Natural killer cell treated with Interleukin-12 subunit alpha and Interleukin-12 subunit beta and Interleukin-15 and Interleukin-18, amount 100 ng/mL, for 72 hours (primary cell): Measurements from ENCODE around the gene NADK. TPM values are rescaled to one million over a fixed set of nuclear protein-coding genes. Genes with fewer than 3 reads are reported as not detected.
A peak's percentile ranks its signal among the peaks of the same experiment; 100 is the strongest.
"Not testable (repeated sequence)": the region's sequence is repeated elsewhere in the genome, so short reads cannot be mapped to it uniquely, and the experiment has no call there.

Experiments used
- ATAC-seq, 2 donors: fragments of 150-1000 bp; cut with Tn5 transposase in 1 of 2; sonication (Bioruptor Pico), chemical (Tn5 transposase) in 1 of 2; 2 replicates each; pipeline ENCODE4 v1.10.0; 2021
- DNase-seq: peaks from one replicate; pipeline ENCODE4 v3.0.0; 2022; ENCODE audit warnings: low spot score
- H3K27ac Mint-ChIP-seq, 2 donors: 1 replicate in 1 of 2; 2 replicates in 1 of 2; pipeline ENCODE4 v1.8.0; 2022; ENCODE audit warnings: mixed read lengths in 2 of 2, mild to moderate bottlenecking in 1 of 2, moderate library complexity in 1 of 2
- H3K27me3 Mint-ChIP-seq, 2 donors: 1 replicate in 1 of 2; 2 replicates in 1 of 2; pipeline ENCODE4 v1.8.0; 2022; ENCODE audit warnings: mixed read lengths in 2 of 2
- H3K36me3 Mint-ChIP-seq: one replicate; pipeline ENCODE4 v1.8.0; 2022; ENCODE audit warnings: mixed read lengths
- H3K4me1 Mint-ChIP-seq, 2 donors: 1 replicate in 1 of 2; 2 replicates in 1 of 2; pipeline ENCODE4 v1.8.0; 2022; ENCODE audit warnings: low read depth in 2 of 2, mixed read lengths in 2 of 2, mild to moderate bottlenecking in 1 of 2
- H3K4me3 Mint-ChIP-seq: one replicate; pipeline ENCODE4 v1.8.0; 2022; ENCODE audit warnings: mixed read lengths
- H3K9me3 Mint-ChIP-seq: 2 replicates; pipeline ENCODE4 v1.8.0; 2022; ENCODE audit warnings: mixed read lengths
- total RNA-seq, 2 donors: library from RNA; stranded (reverse); gene quantifications; one replicate each; pipeline ENCODE4 v1.2.3, GENCODE V29; 2022

NADK gene
- total RNA-seq, 2 donors from 2014 or later, result 89.1 to 145 TPM

DNA sequence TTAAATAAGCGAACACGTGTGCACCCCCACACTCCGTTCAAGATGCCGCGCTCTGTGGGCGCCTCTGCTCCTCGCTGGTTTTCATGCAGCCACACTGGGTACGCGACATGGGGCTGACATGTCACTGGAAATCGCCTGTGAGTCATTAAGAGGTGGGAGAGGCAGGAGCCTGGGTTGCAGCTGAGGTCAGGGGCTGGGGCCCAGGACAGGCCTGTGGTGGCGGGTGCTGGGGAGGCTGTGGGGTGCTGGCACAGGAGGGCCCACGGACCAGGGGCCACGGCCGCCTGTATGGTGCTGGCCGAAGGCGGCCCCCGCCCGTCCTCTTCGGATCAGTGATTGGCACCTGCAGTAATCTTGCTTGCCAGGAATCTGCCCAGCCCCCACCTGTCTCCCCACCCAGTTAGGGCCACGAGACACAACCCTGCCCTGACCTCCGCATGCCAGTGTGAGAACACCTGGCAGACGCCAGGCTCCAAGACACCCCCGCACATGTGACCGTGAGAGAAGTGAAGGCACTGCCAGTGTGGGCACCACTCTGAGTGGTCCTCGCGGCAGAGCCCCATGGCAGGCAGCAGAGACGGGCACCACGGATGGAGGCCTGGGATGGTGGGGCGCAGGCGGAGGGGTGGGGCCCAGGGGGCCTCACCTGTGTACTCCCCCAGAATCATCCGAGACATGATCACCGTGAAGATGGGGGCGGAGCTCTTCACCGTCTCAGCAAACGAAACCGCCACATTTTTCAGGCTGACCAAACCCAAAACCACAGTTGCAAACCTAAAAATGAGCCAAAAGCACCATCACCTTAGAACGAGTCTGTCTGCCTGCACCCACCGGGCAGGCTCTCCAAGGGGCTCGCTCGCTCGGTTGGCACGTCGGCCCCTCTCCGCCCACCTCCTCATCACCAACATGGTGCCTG, 40.3 kb downstream of the NADK start:
- H3K4me3 Mint-ChIP-seq, H3K4me1 Mint-ChIP-seq, H3K36me3 Mint-ChIP-seq, H3K27me3 Mint-ChIP-seq, H3K27ac Mint-ChIP-seq, H3K9me3 Mint-ChIP-seq, DNase-seq: not testable (repeated sequence)
- ATAC-seq, result peak; percentile 53 to 55

DNA sequence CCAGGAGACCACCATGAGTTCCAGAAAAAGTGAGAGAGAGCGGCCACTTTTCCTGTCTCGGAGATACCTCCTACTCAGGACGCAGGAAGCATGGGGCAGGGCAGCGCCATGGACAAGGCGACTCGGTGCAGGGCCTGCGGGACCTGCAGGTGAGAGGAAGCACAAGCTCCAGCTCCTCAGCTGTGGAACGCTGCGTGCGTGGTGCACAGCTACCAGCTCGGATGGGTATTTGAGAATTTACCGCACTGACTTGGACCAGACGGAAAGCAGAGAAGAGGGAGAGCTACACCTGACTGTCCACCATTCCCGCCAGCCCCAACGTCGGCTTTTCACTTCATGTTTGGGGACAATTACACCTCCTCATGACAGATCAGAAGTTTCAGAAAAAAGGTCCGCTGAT, 45.9 kb downstream of the NADK start:
- ATAC-seq, result no peak
- no peak overlapping the region for H3K27ac Mint-ChIP-seq

DNA sequence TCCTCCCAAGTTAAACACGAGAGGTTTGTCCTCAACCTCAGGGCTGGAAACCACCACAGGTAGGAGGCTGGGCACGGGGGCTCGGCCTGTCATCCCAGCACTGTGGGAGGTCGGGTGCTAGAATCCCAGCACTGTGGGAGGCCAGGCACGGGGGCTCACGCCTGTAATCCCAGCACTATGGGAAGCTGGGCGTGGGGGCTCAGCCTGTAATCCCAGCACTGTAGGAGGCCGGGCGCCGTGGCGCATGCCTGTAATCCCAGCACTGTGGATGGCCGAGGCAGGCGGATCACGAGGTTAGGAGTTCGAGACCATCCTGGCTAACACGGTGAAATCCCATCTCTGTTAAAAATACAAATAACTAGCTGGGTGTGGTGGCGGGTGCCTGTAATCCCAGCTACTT, 47.4 kb downstream of the NADK start:
- ATAC-seq, result no peak

More for the DNA sequence above, 45.9 kb downstream of the NADK start:
- no peak for DNase-seq
- Mint-ChIP-seq H3K4me1 (no peaks in the 10 kb centered on the region), H3K36me3 (peaks cover 4% of the 10 kb centered on the region), H3K27me3 (no peaks in the 10 kb centered on the region), H3K9me3 (no peaks in the 10 kb centered on the region), H3K4me3 (no peak overlapping the region)

DNA sequence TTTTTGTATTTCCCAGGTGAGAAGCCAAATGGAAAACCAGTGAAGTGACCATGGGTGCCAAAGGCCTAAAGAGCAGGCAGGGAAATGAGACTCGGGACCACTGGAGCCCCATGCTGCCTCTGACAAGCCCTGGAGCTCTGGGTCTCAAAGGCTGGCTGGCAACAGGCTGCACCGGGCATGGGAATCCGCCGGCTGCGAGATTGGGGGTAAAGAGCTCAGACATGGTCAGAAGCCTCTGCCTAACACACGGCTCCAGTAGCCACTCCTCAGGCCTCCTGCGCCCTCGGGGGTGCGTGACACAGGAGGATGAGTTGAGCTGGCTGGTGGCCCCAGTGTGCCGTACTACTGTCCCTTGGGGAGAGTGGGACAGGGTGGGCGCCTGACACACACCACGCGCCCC, 48.0 kb downstream of the NADK start:
- H3K4me3 Mint-ChIP-seq, H3K9me3 Mint-ChIP-seq, H3K27ac Mint-ChIP-seq, DNase-seq, H3K36me3 Mint-ChIP-seq, H3K4me1 Mint-ChIP-seq, H3K27me3 Mint-ChIP-seq: not testable (repeated sequence)
- peak in 1 of 2 donors; percentile 5 for ATAC-seq

More for the DNA sequence above, 47.4 kb downstream of the NADK start:
- H3K4me3 Mint-ChIP-seq, result no peak overlapping the region
- no peaks in the 10 kb centered on the region for H3K27me3 Mint-ChIP-seq
- H3K36me3 Mint-ChIP-seq, result peaks cover 4% of the 10 kb centered on the region
- DNase-seq, result no peak
- H3K4me1 Mint-ChIP-seq, result no peaks in the 10 kb centered on the region
- no peaks in the 10 kb centered on the region for H3K9me3 Mint-ChIP-seq
- no peak overlapping the region for H3K27ac Mint-ChIP-seq

DNA sequence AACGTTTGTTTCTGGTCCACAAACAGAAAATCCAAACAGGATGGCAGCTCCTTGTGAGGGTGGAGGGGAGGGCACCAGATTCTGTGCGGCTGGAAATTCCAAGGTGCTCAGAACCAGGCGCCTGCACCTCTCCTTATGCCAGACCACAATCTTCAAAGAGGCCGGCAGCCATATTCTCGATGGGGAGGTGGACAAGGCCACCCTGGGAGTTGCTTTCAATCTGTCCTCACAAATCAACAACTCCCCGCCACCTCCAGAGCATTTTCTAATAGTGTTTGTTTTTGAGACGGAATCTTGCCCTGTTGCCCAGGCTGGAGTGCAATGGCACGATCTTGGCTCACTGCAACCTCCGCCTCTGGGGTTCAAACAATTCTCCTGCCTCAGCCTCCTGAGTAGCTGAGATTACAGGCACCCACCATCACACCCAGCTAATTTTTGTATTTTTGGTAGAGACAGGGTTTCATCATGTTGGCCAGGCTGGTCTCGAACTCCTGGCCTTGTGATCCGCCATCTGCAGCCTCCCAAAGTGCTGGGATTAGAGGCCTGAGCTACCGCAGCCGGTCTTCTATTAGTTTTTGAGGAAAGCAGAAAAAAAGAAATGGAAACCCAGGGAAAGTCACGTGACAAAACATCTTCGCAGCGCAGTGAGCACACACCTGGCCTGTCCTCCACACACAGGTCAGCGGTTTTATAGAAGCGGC, 49.0 kb downstream of the NADK start:
- DNase-seq, H3K36me3 Mint-ChIP-seq, H3K27ac Mint-ChIP-seq, H3K9me3 Mint-ChIP-seq, H3K4me1 Mint-ChIP-seq, ATAC-seq, H3K27me3 Mint-ChIP-seq, H3K4me3 Mint-ChIP-seq: not testable (repeated sequence)

DNA sequence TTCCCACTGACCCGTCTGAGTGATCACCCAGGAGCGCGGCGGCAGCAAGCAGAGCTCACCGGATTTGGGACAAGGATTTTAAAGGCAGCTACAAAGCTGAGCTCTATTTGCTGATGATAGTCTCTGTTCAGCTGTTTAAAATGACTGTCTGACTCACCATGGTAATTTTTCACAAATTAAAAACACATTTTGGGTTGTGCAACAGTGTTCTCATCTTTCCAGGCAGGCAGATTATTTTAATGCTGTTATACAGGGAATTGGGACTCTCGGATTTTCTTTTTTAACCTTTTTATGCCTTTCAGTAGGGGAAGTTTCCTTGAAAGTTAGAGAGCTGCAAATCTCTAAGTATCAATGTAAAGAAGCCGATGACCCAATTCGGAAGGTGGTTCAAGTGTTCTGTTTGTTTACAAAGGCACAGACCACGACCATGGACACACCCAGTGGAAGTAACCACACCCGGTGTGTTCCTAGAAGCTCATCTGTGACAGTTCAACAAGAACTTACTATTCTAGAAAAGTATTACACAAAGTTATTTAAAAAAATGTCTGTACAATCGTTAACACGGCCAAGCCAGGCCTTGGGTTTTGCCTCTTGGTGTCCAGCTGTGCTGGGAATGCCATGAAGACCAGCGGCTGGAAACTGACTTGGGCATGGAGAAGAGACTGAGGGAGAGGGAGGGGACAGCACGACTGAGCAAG, 49.8 kb downstream of the NADK start:
- DNase-seq, ATAC-seq, H3K27me3 Mint-ChIP-seq: not testable (repeated sequence)

DNA sequence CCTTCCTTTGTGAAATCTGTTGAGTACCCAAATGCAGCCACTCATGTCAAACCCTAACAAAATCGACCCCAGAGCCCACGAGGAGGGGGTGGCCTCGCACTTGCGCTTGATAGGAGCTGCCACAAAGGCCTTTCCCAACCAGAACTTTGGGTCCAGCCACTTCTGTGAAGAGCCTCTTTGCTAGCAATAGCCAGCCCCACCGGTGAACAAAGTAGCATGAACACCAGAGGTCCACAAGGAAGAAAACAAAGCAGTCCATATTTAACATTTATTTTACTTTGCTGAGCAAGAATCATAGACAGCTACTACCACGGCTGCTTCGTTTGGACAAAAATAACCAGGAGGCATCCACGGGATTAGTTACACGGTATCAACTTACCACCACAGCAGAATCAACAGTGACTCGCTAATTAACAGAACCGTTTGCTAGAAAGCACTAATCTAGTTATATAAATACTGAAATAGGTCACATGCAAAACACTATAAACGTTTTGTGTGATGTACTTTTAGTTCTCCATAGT, 51.1 kb downstream of the NADK start:
- not testable (repeated sequence) for ATAC-seq, H3K4me1 Mint-ChIP-seq, H3K36me3 Mint-ChIP-seq, H3K27me3 Mint-ChIP-seq, H3K9me3 Mint-ChIP-seq, DNase-seq
- H3K4me3 Mint-ChIP-seq, result peak overlapping the region; percentile 88
- peak overlapping the region in 1 of 2 donors; percentile 91 for H3K27ac Mint-ChIP-seq

More for the DNA sequence above, 49.8 kb downstream of the NADK start:
- H3K36me3 Mint-ChIP-seq, H3K27ac Mint-ChIP-seq, H3K4me3 Mint-ChIP-seq, H3K4me1 Mint-ChIP-seq, H3K9me3 Mint-ChIP-seq: not testable (repeated sequence)

DNA sequence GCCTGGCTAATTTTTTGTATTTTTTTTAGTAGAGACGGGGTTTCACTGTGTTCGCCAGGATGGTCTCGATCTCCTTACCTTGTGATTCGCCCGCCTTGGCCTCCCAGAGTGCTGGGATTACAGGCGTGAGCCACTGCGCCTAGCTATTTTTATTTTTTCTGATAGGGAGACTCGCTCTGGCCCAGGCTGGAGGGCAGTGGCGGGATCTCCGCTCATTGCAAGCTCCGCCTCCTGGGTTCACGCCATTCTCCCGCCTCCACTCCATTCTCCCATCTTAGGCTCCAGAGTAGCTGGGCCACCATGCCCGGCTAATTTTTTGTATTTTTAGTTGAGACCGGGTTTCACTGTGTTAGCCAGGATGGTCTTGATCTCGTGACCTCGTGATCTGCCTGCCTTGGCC, 52.2 kb downstream of the NADK start:
- H3K4me3 Mint-ChIP-seq, result peak overlapping the region; percentile 88
- DNase-seq, H3K9me3 Mint-ChIP-seq, ATAC-seq, H3K27me3 Mint-ChIP-seq, H3K36me3 Mint-ChIP-seq, H3K4me1 Mint-ChIP-seq: not testable (repeated sequence)
- peak overlapping the region; percentile 83 to 91 for H3K27ac Mint-ChIP-seq

DNA sequence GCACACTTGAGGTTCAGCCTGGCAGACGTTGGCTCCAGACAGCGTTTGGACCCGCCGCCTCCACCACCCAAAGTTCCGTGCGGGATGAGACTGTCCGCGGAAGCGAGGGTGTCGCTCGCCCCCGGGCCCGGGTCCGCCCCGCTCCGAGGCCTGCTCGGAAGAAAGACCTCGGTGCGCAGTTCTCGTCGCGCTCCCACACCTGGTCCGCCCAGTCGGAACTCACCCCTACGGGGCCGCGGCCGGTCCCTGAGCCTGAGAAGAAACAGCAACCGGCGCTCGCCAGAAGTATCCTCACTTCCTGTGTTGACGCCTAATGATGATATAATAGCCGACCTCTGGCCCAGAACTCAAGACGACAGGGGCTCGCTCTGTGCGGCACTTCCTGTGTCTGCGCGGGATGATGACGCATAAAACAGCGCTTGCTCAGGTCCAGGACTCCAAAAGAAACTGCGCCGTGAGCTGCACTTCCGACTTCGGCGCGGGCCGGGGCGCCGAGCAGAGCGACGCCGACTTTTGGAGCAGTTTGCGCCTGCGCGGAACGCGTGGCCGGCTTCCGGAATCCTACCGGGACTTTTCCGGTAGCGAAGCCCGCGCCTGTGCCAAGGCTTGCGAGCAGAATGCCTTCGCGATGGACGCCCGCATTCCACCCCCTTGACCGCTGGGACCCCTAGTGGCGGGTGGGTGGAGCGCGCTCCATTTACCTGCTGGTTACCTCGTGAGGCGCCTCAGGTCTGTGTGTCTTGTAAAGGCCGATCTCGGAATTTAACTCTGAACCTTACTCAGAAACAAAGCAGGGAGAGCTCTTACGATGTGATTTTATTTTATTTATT, 54.0 kb downstream of the NADK start, which contains the start of gene CDK11A:
Gene CDK11A (minus strand): TSS at position 323 of the 830 bp plus-strand sequence. CDS start 1,539 bp downstream, outside the sequence.
- Mint-ChIP-seq H3K4me3 (peak within 1 kb of the TSS; percentile 91), H3K27ac (peak within 1 kb of the TSS; percentile 97 to 98)
- not testable (repeated sequence) for H3K27me3 Mint-ChIP-seq, H3K36me3 Mint-ChIP-seq, H3K4me1 Mint-ChIP-seq, H3K9me3 Mint-ChIP-seq
- peak; percentile 99 for DNase-seq
- ATAC-seq, result peak; percentile 99

DNA sequence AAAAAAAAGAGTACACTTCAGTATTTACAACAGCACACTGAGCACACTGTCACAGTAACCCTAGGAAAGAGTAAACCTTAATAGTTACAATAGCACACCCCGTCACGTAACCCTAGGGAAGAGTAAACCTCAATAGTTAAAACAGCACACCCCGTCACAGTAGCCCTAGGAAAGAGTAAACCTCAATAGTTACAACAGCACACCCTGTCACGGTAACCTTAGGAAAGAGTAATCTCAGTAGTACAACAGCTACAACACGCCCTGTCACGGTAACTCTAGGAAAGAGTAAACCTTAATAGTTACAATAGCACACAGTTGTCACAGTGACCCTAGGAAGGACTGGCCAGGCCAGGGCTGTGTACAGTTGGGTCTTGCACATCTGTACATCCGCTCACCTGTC, 57.1 kb downstream of the NADK start:
- Mint-ChIP-seq H3K36me3 (peaks cover 10% of the 10 kb centered on the region), H3K4me3 (no peak overlapping the region), H3K27me3 (no peaks in the 10 kb centered on the region), H3K27ac (no peak overlapping the region), H3K9me3 (no peaks in the 10 kb centered on the region), H3K4me1 (peaks cover 3 to 5% of the 10 kb centered on the region in 2 donors)
- DNase-seq, result no peak
- ATAC-seq, result no peak

DNA sequence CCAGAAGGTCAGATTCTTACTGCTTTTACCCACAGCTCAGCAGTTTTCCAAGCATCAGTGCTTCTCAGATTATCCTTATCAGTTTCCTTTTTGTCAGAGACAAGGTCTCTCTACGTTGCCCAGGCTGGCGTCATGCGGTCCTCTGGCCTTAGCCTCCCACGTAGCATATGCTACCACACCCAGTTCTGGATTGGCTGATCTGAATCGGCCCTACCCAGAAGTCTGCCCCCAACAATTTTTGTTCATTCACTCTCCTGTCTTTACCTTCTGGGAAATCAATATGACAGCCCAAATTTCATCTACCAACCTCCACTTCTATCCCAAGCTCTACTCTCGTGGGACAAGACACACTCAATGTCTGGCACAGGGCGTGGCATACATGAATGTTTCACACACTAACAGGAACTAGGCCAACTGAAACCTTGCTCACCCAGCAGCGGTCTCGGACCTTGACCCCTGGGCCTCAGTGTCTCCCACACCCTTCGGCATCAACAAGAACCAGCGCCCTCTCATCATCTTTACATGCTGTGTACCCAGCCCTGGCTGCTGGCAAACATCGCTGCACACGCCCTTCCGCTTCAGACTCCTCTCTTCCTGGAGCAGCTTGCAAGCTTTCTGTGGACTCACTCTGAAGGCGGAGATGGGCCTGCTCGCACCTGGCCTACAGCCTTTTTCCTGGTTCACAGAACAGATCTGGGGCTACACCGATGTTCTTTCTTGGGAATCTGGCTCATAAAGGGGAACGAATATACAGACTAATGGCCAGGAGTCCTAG, 63.0 kb downstream of the NADK start:
- ATAC-seq, H3K27ac Mint-ChIP-seq: not testable (repeated sequence)

DNA sequence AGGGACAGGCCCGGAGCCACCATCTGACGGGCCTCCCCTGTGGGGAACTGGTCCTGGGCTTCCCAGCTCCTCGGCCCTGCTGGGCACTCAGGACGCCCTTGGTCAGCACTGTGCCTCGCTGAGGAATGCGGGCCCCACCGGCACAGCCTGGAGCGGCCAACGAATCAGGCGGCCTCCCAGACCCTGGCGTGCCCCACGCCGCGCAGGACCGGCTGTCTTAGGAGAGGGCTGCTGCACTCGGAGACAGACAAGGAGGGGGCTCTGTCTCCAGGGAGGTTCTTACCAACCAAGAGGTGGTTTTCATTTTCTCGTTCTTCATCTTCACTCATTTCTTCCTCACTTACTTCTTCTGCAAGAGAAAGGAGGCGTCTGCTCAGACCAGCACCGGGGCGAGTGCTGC, 70.4 kb downstream of the NADK start:
- DNase-seq, H3K27me3 Mint-ChIP-seq, H3K36me3 Mint-ChIP-seq, H3K4me1 Mint-ChIP-seq, H3K9me3 Mint-ChIP-seq, H3K27ac Mint-ChIP-seq, H3K4me3 Mint-ChIP-seq: not testable (repeated sequence)
- peak in 1 of 2 donors; percentile 24 for ATAC-seq

More for the DNA sequence above, 63.0 kb downstream of the NADK start:
- not testable (repeated sequence) for H3K4me1 Mint-ChIP-seq, H3K9me3 Mint-ChIP-seq, H3K27me3 Mint-ChIP-seq, H3K4me3 Mint-ChIP-seq, DNase-seq
- H3K36me3 Mint-ChIP-seq, result peaks cover 20% of the 10 kb centered on the region
